ENCODE results near the gene IFT74.

GRCh38 chr9:27043176-27043575, 87.0 kb downstream of the IFT74 start:
- TF ChIP-seq CTCF (conservative IDR thresholded peaks at IDR 0.05; ENCODE audit: low read length) = no peak
- no peak for TF ChIP-seq EZH2phosphoT487 (IDR thresholded peaks at IDR 0.05; ENCODE audit: borderline replicate concordance, low read depth, low read length)

Measured in OCI-LY7 (cell line).